ENCODE data around the gene CCDC51. TPM values are rescaled to one million over a fixed set of nuclear protein-coding genes. Genes with fewer than 3 reads are reported as not detected.

The CCDC51 gene
- total and polyA plus RNA-seq, 2 of the 13 experiments (the other 11 are each of a cell fraction or from before 2014, with no cell fraction given) = 18.1 to 29.4 TPM

GRCh38 chr3:48423883-48424695 lies 15.8 kb downstream of the CCDC51 start (continued):
- TF ChIP-seq PAXIP1 (CRISPR knock-in tag; conservative IDR thresholded peaks at IDR 0.05) = no peak
- no peak for TF ChIP-seq FLYWCH1 (CRISPR knock-in tag; IDR thresholded peaks at IDR 0.05)
- no peak for TF ChIP-seq ZNF382 (CRISPR knock-in tag; IDR thresholded peaks at IDR 0.05; ENCODE audit: borderline replicate concordance)
- TF ChIP-seq ZNF276 (CRISPR knock-in tag; IDR thresholded peaks at IDR 0.05; ENCODE audit: low read depth) = no peak
- no peak for TF ChIP-seq KLF13 (CRISPR knock-in tag; IDR thresholded peaks at IDR 0.05)
- no peak for TF ChIP-seq ZNF263 (CRISPR knock-in tag; IDR thresholded peaks at IDR 0.05)
- no peak for TF ChIP-seq ZNF7 (CRISPR knock-in tag; IDR thresholded peaks at IDR 0.05)
- no peak for TF ChIP-seq ZNF773 (CRISPR knock-in tag; IDR thresholded peaks at IDR 0.05; ENCODE audit: borderline replicate concordance)
- no peak for TF ChIP-seq ZNF556 (CRISPR knock-in tag; IDR thresholded peaks at IDR 0.05; ENCODE audit: borderline replicate concordance)
- no peak for TF ChIP-seq YEATS4 (CRISPR knock-in tag; IDR thresholded peaks at IDR 0.05; ENCODE audit: borderline replicate concordance)
- no peak for TF ChIP-seq FOSL1 (CRISPR knock-in tag; IDR thresholded peaks at IDR 0.05; ENCODE audit: borderline replicate concordance)
- no peak for TF ChIP-seq HMG20A (CRISPR knock-in tag; IDR thresholded peaks at IDR 0.05; ENCODE audit: borderline replicate concordance)
- no peak for TF ChIP-seq CREBL2 (CRISPR knock-in tag; IDR thresholded peaks at IDR 0.05; ENCODE audit: borderline replicate concordance)
- TF ChIP-seq ZBTB49 (CRISPR knock-in tag; IDR thresholded peaks at IDR 0.05; ENCODE audit: borderline replicate concordance) = no peak
- TF ChIP-seq AGO1 (IDR thresholded peaks at IDR 0.05; ENCODE audit: low read depth, low read length, poor library complexity, severe bottlenecking) = peak; percentile 28

All from HepG2 (cell line).